PC-3 (cell line): ENCODE data around the gene ZFP69B.

ENCODE experiments used
- EZH2 ChIP-seq: fragments of 300-600 bp; sonication (generic); IDR thresholded peaks from one replicate; pipeline ENCODE4 v1.6.1; 2017; ENCODE audit warnings: antibody characterized with exemption, mild to moderate bottlenecking, low read length; ENCODE audit not compliant: unreplicated experiment
- EZH2phosphoT487 ChIP-seq: fragments of 300-600 bp; sonication (generic); IDR thresholded peaks from 2 replicates; pipeline ENCODE4 v1.6.1; 2018; ENCODE audit warnings: mild to moderate bottlenecking, antibody characterized with exemption, low read length, borderline replicate concordance
- TF ChIP-seq, protein P1 (sequence below): fragments of 300-600 bp; sonication (generic); conservative IDR thresholded peaks from 2 replicates; pipeline ENCODE4 v1.5.1; 2017; ENCODE audit warnings: antibody characterized with exemption, low read depth, mild to moderate bottlenecking, low read length

DNA sequence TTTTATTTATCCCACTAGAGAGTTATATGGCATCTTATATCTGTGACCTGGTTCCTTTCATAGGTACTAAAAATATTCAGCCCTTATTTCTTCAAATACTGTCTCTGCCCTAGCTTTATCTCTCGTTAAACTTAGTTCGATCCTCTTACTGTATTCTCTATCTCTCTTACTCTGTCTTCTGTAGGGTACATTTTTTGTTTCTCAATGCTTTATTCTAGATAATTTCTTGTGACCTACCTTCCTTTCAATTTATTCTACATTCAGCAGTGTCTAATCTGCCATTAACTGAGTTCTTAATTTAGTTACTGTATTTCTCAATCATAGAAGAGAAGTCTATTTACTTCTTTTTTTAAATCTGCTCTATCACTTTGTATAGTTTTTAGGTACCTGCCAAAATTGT, 25.0 kb downstream of the ZFP69B start:
- TF ChIP-seq, protein P1, sequence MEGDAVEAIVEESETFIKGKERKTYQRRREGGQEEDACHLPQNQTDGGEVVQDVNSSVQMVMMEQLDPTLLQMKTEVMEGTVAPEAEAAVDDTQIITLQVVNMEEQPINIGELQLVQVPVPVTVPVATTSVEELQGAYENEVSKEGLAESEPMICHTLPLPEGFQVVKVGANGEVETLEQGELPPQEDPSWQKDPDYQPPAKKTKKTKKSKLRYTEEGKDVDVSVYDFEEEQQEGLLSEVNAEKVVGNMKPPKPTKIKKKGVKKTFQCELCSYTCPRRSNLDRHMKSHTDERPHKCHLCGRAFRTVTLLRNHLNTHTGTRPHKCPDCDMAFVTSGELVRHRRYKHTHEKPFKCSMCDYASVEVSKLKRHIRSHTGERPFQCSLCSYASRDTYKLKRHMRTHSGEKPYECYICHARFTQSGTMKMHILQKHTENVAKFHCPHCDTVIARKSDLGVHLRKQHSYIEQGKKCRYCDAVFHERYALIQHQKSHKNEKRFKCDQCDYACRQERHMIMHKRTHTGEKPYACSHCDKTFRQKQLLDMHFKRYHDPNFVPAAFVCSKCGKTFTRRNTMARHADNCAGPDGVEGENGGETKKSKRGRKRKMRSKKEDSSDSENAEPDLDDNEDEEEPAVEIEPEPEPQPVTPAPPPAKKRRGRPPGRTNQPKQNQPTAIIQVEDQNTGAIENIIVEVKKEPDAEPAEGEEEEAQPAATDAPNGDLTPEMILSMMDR = no peak
- TF ChIP-seq EZH2 (no peak), EZH2phosphoT487 (no peak)
